Measurements from ENCODE around the gene FCN1.

DNA sequence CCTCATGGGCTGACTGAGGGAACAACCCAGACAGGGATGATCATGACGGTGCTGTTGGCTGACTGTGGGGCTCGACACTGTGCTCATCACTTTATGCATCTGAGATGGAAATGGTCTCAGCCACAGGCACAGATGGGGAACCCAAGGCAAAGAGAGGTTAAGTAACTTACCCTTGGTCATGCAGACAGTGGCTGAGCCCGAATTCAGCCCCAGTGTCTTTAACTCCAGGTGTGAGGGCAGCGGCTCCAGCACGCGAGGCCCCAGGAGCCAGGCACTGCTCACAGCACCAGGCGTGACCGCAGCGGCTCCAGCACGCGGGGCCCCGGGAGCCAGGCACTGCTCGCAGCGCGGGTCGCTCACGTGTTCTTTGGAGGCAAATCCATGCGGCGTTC is 45.3 kb upstream of the FCN1 start:
- no peak for TF ChIP-seq CTCF (IDR thresholded peaks at IDR 0.05)
- no peak for TF ChIP-seq POLR2A (IDR thresholded peaks at IDR 0.05)
